Uterus (tissue), 4 donors: ENCODE results near the gene COLGALT1. TPM values are rescaled to one million over a fixed set of nuclear protein-coding genes. Genes with fewer than 3 reads are reported as not detected.

Source experiments
- DNase-seq, 2 donors: peaks; one replicate each; pipeline ENCODE4 v3.0.0-alpha.2; 2019 to 2020
- H3K27ac ChIP-seq, 2 donors: fragments of 200-600 bp; sonication (generic); 1 replicate in 1 of 2; 2 replicates in 1 of 2; pipeline ENCODE4 v1.5.1; 2016 to 2018
- H3K27me3 ChIP-seq, 2 donors: fragments of 200-600 bp; sonication (generic); one replicate each; pipeline ENCODE4 v1.5.1; 2018 to 2019; ENCODE audit warnings: control low read depth in 1 of 2
- H3K36me3 ChIP-seq, 2 donors: fragments of 200-600 bp; sonication (generic); one replicate each; pipeline ENCODE4 v1.5.1; 2019; ENCODE audit warnings: control low read depth in 1 of 2
- H3K4me1 ChIP-seq, 2 donors: fragments of 200-600 bp; sonication (generic); one replicate each; pipeline ENCODE4 v1.5.1; 2018 to 2019; ENCODE audit warnings: control low read depth in 1 of 2
- H3K4me3 ChIP-seq, 2 donors: fragments of 200-600 bp; sonication (generic); 1 replicate in 1 of 2; 2 replicates in 1 of 2; pipeline ENCODE4 v1.5.1; 2018 to 2019; ENCODE audit warnings: mild to moderate bottlenecking in 1 of 2
- H3K9me3 ChIP-seq, 2 donors: fragments of 200-600 bp; sonication (generic); one replicate each; pipeline ENCODE4 v1.5.1; 2019; ENCODE audit warnings: control low read depth in 1 of 2
- POLR2A ChIP-seq, 2 donors: fragments of 450-650 bp; IDR thresholded peaks; one replicate each; pipeline ENCODE4 v1.6.1; 2016; ENCODE audit warnings: antibody characterized with exemption in 2 of 2, mild to moderate bottlenecking in 1 of 2, moderate library complexity in 1 of 2
- intact Hi-C: fragments of 100-400 bp; cut with DNase I; formaldehyde crosslinking; loops from one replicate; pipeline ENCODE4 v1.15.1; 2023; ENCODE audit warnings: low total_unique reads
- total RNA-seq, 4 donors: library from RNA; depleted of rRNA in 3 of 4; stranded (reverse); fragments of >200 nt in 3 of 4; gene quantifications; one replicate each; pipeline versions ENCODE4 v1.1.0 to v1.2.4, GENCODE V29; 2014 to 2023
- TF ChIP-seq, protein P1 (sequence below), 4 experiments: fragments of 200-600 bp in 2 of 4; fragments of 450-650 bp in 2 of 4; sonication (generic) in 2 of 4; IDR thresholded peaks; one replicate each; pipeline ENCODE4 v1.5.1; 2016 to 2019; ENCODE audit warnings: antibody characterized with exemption in 4 of 4, mild to moderate bottlenecking in 2 of 4, moderate library complexity in 1 of 4
- donor health status: DM: yes; HTN: yes; CAD: no.

The COLGALT1 gene
- total RNA-seq, 4 donors from 2014 or later, result 24.6 to 56.6 (median 52.0) TPM

DNA sequence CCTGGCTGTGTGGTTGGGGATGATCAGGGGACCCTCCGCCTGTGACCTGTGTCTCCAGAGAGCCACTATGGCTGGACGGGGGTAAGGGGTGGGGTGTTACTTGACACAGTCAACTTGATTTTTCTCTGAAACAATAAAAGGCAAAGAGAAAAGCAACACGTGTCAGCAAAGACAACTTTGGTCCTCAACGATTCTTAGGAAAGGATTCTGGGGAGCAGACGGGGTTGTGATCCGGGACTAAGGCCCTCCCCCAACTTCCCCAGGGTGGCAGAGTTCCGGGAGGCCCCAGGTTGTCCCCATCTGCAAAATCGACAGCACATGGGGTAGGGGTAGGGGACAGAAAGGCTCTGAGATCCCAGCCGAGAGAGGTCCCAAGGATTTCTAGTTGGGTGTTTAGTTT lies 46.2 kb downstream of the COLGALT1 start:
- peaks cover 0 to 6% of the 10 kb centered on the region in 2 donors for H3K4me1 ChIP-seq
- TF ChIP-seq POLR2A (IDR thresholded peaks at IDR 0.05), result no peak
- TF ChIP-seq, protein P1, sequence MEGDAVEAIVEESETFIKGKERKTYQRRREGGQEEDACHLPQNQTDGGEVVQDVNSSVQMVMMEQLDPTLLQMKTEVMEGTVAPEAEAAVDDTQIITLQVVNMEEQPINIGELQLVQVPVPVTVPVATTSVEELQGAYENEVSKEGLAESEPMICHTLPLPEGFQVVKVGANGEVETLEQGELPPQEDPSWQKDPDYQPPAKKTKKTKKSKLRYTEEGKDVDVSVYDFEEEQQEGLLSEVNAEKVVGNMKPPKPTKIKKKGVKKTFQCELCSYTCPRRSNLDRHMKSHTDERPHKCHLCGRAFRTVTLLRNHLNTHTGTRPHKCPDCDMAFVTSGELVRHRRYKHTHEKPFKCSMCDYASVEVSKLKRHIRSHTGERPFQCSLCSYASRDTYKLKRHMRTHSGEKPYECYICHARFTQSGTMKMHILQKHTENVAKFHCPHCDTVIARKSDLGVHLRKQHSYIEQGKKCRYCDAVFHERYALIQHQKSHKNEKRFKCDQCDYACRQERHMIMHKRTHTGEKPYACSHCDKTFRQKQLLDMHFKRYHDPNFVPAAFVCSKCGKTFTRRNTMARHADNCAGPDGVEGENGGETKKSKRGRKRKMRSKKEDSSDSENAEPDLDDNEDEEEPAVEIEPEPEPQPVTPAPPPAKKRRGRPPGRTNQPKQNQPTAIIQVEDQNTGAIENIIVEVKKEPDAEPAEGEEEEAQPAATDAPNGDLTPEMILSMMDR (IDR thresholded peaks at IDR 0.05), result no peak
- no peaks in the 10 kb centered on the region for H3K9me3 ChIP-seq
- intact Hi-C loops, result no loop called here
- no peaks in the 10 kb centered on the region for H3K36me3 ChIP-seq
- H3K27me3 ChIP-seq, result peaks cover 0 to 3% of the 10 kb centered on the region in 2 donors
- no peak overlapping the region for H3K4me3 ChIP-seq
- no peak for DNase-seq
- H3K27ac ChIP-seq, result no peak overlapping the region

DNA sequence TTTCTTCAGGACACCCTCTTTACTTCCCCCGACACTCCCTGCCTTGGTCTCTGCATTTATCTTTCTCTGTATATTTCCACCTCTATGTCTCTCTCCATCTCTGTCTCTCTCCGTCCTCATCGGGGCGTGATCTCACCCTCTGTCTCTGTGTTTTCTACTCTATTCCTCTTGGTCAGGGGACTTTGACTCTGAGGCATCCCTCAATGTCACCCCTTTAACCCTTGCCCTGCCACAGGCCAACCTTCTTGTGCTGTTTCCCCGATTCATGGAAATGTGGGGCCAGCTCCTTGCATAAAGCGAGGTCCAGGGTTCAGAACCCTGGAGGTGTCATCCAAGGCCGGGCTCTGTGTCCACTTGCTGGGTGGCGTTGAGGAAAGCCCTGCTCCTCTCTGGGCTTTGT lies 46.8 kb downstream of the COLGALT1 start:
- peaks cover 0 to 3% of the 10 kb centered on the region in 2 donors for H3K27me3 ChIP-seq
- no peak for DNase-seq
- peaks cover 0 to 6% of the 10 kb centered on the region in 2 donors for H3K4me1 ChIP-seq
- no peaks in the 10 kb centered on the region for H3K9me3 ChIP-seq
- no peak overlapping the region for H3K4me3 ChIP-seq
- TF ChIP-seq, protein P1 (IDR thresholded peaks at IDR 0.05), result no peak
- no peak for TF ChIP-seq POLR2A (IDR thresholded peaks at IDR 0.05)
- H3K27ac ChIP-seq, result no peak overlapping the region
- no peaks in the 10 kb centered on the region for H3K36me3 ChIP-seq
- intact Hi-C loops, result no loop called here

DNA sequence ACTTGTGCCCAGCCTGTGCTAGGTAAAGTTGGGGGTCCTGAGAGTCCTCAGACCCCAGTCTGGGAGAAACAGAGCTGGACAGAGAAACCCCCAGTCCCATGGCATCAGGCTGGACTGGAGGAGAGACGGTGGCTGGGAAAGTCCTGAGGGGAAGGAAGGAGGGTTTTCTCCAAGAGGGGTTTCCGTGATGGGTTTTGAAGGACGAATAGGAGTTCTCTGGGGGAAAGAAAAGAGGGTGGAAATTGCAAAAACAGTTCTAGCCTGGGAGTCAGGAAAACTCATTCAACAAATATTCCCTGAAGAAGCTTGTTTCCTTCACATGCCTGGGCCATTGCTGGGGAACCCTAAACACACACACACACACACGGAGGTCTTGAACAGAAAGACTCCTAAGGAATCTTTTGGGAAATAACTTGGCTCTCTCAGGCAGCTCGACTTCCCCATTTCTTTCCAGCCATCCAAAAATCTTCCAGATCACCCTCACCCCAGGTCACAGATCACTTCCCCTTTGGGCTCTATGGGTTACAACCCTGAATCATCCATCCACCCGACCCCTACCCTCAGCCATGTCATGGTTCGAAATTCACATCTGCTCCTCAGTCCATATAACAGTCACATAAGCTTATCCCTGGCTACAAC lies 47.5 kb downstream of the COLGALT1 start:
- peaks cover 0 to 6% of the 10 kb centered on the region in 2 donors for H3K4me1 ChIP-seq
- no peak overlapping the region for H3K27ac ChIP-seq
- H3K4me3 ChIP-seq, result no peak overlapping the region
- H3K36me3 ChIP-seq, result no peaks in the 10 kb centered on the region
- DNase-seq, result no peak
- intact Hi-C loops, result no loop called here
- H3K9me3 ChIP-seq, result no peaks in the 10 kb centered on the region
- H3K27me3 ChIP-seq, result peaks cover 0 to 3% of the 10 kb centered on the region in 2 donors
- no peak for TF ChIP-seq POLR2A (IDR thresholded peaks at IDR 0.05)
- TF ChIP-seq, protein P1 (IDR thresholded peaks at IDR 0.05), result no peak

DNA sequence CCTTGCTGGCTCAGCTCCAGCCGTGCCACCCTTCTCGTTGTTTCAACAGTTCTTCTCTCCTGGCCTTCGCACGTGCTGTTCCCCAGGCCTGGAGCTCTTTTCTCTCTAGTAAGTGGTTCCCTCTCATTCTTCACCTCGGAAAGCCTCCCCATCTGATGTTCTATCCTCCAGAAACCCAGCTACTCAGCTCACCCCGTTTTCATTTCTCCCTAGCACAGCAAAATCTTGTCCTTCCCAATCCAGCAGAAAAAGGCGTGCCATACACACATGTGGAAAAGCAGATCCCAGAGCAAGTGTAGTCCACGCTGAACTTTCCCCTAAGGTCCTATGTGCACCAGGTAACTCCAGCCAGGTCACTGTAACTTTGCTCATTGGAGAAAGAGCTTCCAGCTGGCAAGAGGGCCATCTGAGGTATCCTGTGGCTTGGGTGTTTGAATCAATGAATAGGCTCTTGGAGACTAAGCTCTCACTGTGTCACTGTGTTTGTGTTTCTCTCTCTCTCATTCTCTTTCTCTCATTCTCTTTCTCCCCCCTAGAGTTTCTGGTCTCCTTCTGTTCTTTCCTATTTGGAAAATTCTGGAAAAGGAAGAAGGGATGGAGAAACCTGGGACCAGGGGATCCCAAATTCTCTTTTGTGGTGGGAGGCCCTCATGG lies 49.0 kb downstream of the COLGALT1 start:
- Histone ChIP-seq H3K27me3 (peaks cover 0 to 3% of the 10 kb centered on the region in 2 donors), H3K36me3 (no peaks in the 10 kb centered on the region), H3K4me1 (peaks cover 0 to 6% of the 10 kb centered on the region in 2 donors), H3K9me3 (no peaks in the 10 kb centered on the region), H3K4me3 (no peak overlapping the region), H3K27ac (no peak overlapping the region)
- TF ChIP-seq, protein P1 (IDR thresholded peaks at IDR 0.05), result no peak
- TF ChIP-seq POLR2A (IDR thresholded peaks at IDR 0.05), result no peak
- intact Hi-C loops, result no loop called here
- DNase-seq, result no peak

DNA sequence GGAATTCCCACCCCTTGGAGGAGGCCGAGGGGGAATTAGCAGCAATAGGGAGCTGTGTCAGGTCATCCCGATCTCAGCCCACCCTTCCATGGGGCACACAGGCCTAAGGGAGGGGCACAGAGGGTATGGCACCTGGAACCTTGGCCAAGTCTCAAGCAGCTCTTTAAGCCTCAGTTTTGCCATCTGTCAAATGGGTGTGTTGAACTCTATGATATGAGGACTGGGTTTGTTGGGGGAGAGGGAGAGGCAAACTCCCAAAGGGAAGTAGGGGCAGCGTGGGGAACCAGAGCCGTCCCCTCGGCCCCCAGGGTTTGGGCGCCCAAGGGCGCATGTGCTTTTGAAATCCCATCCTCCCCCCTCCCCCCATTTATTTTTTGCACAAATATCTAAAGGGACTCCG lies 49.7 kb downstream of the COLGALT1 start:
- Histone ChIP-seq H3K36me3 (no peaks in the 10 kb centered on the region), H3K9me3 (no peaks in the 10 kb centered on the region), H3K27me3 (peaks cover 0 to 3% of the 10 kb centered on the region in 2 donors), H3K4me3 (no peak overlapping the region), H3K4me1 (peaks cover 0 to 6% of the 10 kb centered on the region in 2 donors), H3K27ac (no peak overlapping the region)
- intact Hi-C loops, result no loop called here
- no peak for TF ChIP-seq POLR2A (IDR thresholded peaks at IDR 0.05)
- TF ChIP-seq, protein P1 (IDR thresholded peaks at IDR 0.05), result no peak
- DNase-seq, result no peak
